ENCODE results near the gene XRCC6. TPM values are rescaled to one million over a fixed set of nuclear protein-coding genes. Genes with fewer than 3 reads are reported as not detected.
A peak's percentile ranks its signal among the peaks of the same experiment; 100 is the strongest.

The XRCC6 gene
- total and polyA plus RNA-seq, 9 of the 15 experiments (the other 6 are each of a cell fraction or from before 2014, with no cell fraction given) = 151 to 440 (median 318) TPM

- TF ChIP-seq TSHZ1 (CRISPR knock-in tag; IDR thresholded peaks at IDR 0.05) (no peak), NR2C2 (CRISPR knock-in tag; IDR thresholded peaks at IDR 0.05) (no peak), NR2C2 (tag; IDR thresholded peaks at IDR 0.05) (peak; percentile 96), TGIF2 (CRISPR knock-in tag; IDR thresholded peaks at IDR 0.05) (0 out of 2 replicates have a peak, but pooled peaks have one; percentile 35), TEAD1 (CRISPR knock-in tag; IDR thresholded peaks at IDR 0.05) (no peak), PKNOX1 (IDR thresholded peaks at IDR 0.05) (0 out of 2 replicates have a peak, but pooled peaks have one; percentile 27), ZKSCAN3 (CRISPR knock-in tag; IDR thresholded peaks at IDR 0.05) (no peak), SP2 (IDR thresholded peaks at IDR 0.05; ENCODE audit: extremely low read depth, low read depth, low read length, poor library complexity, severe bottlenecking) (no peak), ZNF75A (CRISPR knock-in tag; IDR thresholded peaks at IDR 0.05) (no peak), NFE2L1 (tag; IDR thresholded peaks at IDR 0.05; ENCODE audit: borderline replicate concordance, low read depth) (no peak), HDAC1 (IDR thresholded peaks at IDR 0.05) (peak in 1 of 2 experiments; percentile 76; a peak in 1 of 4 replicates)
- TF ChIP-seq, protein P1, sequence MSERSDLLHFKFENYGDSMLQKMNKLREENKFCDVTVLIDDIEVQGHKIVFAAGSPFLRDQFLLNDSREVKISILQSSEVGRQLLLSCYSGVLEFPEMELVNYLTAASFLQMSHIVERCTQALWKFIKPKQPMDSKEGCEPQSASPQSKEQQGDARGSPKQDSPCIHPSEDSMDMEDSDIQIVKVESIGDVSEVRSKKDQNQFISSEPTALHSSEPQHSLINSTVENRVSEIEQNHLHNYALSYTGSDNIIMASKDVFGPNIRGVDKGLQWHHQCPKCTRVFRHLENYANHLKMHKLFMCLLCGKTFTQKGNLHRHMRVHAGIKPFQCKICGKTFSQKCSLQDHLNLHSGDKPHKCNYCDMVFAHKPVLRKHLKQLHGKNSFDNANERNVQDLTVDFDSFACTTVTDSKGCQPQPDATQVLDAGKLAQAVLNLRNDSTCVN (CRISPR knock-in tag; IDR thresholded peaks at IDR 0.05) = no peak
- TF ChIP-seq, protein P2, sequence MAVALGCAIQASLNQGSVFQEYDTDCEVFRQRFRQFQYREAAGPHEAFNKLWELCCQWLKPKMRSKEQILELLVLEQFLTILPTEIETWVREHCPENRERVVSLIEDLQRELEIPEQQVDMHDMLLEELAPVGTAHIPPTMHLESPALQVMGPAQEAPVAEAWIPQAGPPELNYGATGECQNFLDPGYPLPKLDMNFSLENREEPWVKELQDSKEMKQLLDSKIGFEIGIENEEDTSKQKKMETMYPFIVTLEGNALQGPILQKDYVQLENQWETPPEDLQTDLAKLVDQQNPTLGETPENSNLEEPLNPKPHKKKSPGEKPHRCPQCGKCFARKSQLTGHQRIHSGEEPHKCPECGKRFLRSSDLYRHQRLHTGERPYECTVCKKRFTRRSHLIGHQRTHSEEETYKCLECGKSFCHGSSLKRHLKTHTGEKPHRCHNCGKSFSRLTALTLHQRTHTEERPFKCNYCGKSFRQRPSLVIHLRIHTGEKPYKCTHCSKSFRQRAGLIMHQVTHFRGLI (CRISPR knock-in tag; IDR thresholded peaks at IDR 0.05) = no peak
- TF ChIP-seq, protein P3, sequence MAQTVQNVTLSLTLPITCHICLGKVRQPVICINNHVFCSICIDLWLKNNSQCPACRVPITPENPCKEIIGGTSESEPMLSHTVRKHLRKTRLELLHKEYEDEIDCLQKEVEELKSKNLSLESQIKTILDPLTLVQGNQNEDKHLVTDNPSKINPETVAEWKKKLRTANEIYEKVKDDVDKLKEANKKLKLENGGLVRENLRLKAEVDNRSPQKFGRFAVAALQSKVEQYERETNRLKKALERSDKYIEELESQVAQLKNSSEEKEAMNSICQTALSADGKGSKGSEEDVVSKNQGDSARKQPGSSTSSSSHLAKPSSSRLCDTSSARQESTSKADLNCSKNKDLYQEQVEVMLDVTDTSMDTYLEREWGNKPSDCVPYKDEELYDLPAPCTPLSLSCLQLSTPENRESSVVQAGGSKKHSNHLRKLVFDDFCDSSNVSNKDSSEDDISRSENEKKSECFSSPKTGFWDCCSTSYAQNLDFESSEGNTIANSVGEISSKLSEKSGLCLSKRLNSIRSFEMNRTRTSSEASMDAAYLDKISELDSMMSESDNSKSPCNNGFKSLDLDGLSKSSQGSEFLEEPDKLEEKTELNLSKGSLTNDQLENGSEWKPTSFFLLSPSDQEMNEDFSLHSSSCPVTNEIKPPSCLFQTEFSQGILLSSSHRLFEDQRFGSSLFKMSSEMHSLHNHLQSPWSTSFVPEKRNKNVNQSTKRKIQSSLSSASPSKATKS (CRISPR knock-in tag; IDR thresholded peaks at IDR 0.05) = no peak
Measured at GRCh38 chr22:41688365-41689211, 67.5 kb downstream of the XRCC6 start, which contains the start of gene SNU13 (continued).

All from K562 (cell line).